HG03354 (cell line): ENCODE measurements around the gene ZNF662.

Source experiments
- ATAC-seq: cut with Tn5 transposase; IDR thresholded peaks from one replicate; pipeline ENCODE4 v1.9.1; 2021; ENCODE audit warnings: mild to moderate bottlenecking; ENCODE audit not compliant: unreplicated experiment, poor library complexity, severe bottlenecking

ZNF662 gene

DNA sequence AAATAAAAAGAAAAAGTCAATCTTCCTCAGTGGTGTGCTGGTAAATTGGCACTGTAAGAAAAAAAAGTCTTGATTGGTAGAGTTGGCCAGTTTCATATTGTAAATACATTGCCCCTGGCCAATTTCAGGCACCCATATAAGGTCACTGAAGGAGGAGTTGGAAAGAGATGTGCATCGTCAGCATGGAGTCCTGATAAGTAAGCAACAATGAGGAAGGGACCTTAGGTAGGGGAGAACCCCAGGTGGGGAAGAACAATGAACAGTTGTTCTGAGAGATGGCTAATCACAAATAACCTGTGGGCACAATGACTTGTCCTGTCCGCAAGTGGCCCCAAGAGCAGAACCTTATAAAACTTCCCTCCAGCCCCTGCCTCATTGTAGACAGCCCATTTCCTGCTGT lies 21.6 kb upstream of the ZNF662 start:
- no peak for ATAC-seq

- no peak for ATAC-seq
Measured at GRCh38 chr3:42886294-42886822, 19.6 kb upstream of the ZNF662 start.

DNA sequence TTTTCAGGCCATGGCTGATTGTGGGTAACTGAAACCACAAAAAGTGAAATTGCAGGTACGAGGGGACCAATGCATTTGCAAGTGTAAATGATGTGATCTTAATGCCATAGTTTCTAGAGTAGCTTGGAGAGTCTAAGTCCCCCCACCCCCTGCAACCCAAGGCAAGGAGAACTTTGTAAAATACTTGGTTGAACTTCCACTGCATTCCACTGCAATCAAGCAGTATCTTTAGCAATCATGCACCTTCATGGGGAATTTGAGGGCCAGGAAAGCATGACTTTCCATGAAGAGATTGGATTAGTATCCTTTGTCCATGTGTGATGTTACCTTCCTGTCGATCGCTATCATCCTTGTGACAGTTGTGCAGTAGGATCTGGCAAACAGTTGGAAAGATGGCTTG lies 18.9 kb upstream of the ZNF662 start:
- no peak for ATAC-seq

DNA sequence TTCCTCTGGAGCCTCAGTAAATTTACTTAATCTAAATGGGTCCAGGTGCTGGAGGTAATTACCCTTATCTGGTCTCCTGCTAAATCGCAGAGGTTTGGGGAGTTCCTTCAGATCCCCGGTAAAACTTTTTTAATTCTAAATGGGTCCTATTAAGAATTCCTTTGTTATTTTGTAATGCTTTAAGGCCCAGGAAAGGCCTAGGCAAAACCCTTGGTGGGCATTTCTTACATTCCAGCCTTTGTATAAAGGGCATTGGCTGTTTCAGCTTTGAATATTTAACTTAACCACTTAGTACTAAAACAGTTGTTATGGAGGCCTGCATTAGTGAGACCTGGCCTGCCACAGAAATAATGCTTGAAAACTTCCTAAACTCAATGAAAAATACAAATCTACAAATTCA lies 14.9 kb upstream of the ZNF662 start:
- ATAC-seq = no peak

- ATAC-seq = no peak
Measured at GRCh38 chr3:42892169-42892568, 13.8 kb upstream of the ZNF662 start.

DNA sequence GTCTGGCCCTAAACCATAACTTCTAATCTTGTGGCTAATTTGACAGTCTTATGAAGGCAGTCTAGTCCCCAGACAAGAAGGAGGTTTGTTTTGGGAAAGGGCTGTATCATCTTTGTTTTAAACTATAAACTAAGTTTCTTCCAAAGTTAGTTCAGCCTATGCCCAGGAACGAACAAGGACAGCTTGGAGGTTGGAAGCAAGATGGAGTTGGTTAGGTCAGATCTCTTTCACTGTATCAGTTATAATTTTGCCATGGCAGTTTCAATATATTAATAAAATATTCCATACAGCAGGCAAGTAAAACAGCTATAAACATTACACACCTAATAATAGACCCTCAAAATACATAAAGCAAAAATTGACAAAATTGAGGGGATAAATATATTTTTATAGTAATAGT lies 13.1 kb upstream of the ZNF662 start:
- no peak for ATAC-seq

GRCh38 chr3:42894698-42895579 lies 11.0 kb upstream of the ZNF662 start:
- ATAC-seq = no peak

- no peak for ATAC-seq
Measured at GRCh38 chr3:42895580-42895868, 10.4 kb upstream of the ZNF662 start.

- ATAC-seq = no peak
Measured at GRCh38 chr3:42898896-42899675, 6.9 kb upstream of the ZNF662 start.

- ATAC-seq = no peak
Measured at GRCh38 chr3:42900226-42901072, 5.5 kb upstream of the ZNF662 start.

DNA sequence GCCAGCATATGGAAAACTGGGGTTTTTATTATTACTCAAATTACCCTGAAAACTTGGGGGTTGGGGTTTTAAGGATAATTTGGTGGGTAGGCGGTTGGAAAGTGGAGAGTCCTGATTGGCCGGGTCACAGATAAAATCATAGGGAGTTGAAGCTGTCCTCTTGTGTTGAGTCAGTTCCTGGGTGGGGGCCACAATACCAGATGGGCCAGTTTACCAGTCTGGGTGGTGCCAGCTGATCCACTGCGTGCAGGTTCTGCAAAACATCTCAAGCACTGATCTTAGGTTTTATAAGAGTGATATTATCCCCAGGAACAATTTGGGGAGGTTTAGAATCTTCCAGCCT lies 4.9 kb upstream of the ZNF662 start:
- ATAC-seq = no peak

DNA sequence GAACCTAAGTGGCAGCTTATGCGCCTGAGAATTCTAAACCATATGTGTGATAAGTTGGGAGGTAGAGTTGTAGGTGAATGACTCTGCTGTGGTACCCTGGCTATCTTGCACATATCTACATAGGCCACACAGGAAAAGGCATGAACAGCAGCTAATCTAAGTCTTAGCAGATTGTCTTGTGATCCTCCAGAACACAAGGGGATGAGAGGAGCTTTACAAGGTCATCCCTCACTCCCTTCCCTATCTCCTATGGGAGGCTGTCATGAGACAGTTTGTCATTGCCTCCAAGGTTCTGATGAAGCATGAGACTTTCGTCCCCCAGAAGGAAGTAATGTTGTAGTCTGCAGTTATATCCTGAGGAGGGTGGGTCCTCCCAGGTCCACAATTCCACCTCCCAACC lies 3.7 kb upstream of the ZNF662 start:
- no peak for ATAC-seq

DNA sequence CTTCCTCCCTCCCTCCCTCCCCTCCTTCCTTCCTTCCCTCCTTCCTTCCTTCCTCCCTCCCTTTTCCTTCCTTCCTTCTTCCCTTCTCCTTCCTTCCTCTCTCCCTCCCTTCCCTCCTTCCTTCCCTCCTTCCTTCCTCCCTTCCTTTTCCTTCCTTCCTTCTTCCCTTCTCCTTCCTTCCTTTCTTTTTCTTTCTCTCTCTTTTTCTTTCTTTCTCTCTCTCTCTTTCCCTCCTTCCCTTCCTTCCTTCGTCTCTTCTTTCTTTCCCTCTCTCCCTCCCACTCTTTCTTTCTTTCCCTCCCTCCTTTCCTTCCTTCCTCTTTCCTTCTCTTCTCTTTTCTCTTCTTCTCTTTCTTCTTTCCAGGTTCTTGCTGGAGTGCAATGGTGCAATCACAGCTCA lies 1.9 kb upstream of the ZNF662 start:
- ATAC-seq = no peak

DNA sequence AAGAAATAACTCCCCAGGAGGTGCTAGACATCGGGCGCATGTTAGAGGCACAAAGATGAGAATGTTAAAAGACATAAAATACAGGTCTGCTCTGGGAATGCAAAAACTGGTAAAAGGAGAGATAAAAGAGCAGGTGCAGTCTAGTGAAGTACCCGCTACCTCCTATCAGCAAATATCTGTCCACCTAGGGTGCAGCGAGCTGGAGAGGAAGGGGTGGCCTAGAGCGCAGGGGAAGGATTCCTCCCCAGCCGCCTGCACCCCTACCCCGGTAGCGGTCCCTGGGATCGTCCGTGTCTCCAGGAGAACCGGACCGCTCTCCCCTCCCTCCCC lies 237 bp upstream of the ZNF662 start:
- ATAC-seq = no peak

DNA sequence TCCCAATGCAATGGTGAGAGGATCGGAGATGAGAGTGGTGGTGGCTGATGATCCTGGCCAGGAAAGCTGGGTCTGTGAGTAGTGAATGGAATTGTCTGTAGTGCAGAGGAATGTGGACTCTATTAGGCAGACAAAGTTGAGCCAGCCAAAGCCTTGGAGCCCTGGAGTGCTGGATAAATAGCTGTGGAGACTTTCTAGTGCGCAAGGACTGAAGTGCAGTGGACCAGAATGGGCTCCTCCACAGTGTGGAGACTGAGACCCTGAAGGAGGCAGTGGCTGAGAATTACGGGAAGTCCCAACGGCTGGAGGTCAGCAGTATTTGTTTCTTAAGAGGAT lies 874 bp downstream of the ZNF662 start:
- ATAC-seq = no peak

- ATAC-seq = no peak
Measured at GRCh38 chr3:42908675-42909074, 2.7 kb downstream of the ZNF662 start.

DNA sequence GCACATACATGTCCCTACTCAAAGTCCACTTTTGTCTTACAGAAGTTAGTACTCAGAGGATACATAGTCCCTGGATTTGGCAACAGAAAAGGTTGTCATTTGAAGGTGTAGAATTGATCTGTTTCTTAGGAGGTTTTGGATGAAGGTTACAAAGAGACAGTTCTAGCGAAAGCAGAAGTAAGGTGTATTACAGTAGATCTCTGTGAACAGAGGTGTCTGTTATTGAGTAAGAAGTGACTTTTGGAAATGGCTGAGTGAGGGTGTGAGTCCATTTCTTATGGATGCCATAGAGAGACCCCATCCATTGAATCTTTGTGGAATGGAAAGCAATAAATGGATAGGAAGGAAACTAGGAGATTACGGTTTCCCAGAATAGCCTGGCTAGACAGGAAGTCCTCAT lies 5.6 kb downstream of the ZNF662 start:
- ATAC-seq = no peak

DNA sequence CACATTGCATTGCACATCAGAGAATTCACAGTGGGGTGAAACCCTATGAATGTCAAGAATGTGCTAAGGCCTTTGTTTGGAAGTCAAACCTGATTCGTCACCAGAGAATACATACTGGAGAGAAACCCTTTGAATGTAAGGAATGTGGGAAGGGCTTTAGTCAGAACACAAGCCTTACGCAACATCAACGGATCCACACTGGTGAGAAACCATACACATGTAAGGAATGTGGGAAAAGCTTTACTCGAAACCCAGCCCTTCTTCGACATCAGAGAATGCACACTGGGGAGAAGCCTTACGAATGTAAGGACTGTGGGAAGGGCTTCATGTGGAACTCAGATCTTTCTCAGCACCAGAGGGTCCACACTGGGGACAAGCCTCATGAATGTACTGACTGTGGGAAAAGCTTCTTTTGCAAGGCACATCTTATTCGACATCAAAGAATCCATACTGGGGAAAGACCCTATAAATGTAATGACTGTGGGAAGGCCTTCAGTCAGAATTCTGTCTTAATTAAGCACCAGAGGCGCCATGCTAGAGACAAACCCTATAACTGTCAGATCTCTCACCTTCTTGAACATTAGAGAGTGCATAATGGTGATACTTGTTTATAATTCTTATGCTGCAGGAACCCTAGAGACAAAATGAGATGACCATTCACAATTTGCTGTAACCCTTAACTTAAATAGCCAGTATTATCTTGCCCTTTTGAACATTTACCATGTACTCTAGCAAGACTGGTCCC lies 9.0 kb downstream of the ZNF662 start:
- ATAC-seq = no peak

- no peak for ATAC-seq
Measured at GRCh38 chr3:42923606-42924005, 17.7 kb downstream of the ZNF662 start.

GRCh38 chr3:42926310-42926709 lies 20.4 kb downstream of the ZNF662 start:
- no peak for ATAC-seq
